DMS 273 treated with DMSO at 0.1 percent for 48 hours (cell line): ENCODE measurements around the gene PDK1.
A peak's percentile ranks its signal among the peaks of the same experiment; 100 is the strongest.
"Not testable (repeated sequence)": the region's sequence is repeated elsewhere in the genome, so short reads cannot be mapped to it uniquely, and the experiment has no call there.

Source experiments
- DNase-seq: peaks from one replicate; lab custom pipeline; 2025; lab: John Stamatoyannopoulos, UW

The PDK1 gene

DNA sequence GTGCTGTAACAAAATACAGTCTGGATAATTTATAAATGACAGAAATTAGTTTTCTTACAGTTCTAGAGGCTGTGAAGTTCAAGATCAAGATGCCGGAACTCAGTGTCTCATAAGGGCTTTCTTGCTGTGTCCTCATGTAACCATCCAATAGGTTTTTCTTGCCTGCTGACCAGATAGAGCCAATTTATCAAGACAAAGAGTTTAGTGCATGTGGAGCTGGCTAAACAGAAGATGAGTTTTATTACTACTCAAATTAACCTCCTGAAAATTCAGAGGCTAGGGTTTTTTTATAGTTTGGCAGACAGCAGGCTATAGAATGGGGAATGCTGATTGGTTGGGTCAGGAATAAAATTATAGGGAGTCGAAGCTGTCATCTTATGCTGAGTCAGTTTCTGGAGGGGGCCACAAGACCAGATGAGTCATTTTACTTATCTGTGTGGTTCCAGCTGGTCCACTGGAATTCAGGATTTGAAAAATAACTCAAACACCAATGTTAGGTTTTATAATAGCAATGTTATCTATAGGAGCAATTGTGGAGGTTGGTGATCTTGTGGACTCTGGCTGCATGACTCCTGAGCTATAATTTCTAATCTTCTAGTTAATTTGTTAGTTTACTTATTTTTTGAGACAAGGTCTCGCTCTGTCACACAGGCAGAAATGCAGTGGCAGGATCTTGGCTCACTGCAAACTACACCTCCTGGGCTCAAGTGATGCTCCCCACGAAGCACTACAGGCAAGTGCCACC is 3.2 kb upstream of the PDK1 start:
- DNase-seq = no peak

DNA sequence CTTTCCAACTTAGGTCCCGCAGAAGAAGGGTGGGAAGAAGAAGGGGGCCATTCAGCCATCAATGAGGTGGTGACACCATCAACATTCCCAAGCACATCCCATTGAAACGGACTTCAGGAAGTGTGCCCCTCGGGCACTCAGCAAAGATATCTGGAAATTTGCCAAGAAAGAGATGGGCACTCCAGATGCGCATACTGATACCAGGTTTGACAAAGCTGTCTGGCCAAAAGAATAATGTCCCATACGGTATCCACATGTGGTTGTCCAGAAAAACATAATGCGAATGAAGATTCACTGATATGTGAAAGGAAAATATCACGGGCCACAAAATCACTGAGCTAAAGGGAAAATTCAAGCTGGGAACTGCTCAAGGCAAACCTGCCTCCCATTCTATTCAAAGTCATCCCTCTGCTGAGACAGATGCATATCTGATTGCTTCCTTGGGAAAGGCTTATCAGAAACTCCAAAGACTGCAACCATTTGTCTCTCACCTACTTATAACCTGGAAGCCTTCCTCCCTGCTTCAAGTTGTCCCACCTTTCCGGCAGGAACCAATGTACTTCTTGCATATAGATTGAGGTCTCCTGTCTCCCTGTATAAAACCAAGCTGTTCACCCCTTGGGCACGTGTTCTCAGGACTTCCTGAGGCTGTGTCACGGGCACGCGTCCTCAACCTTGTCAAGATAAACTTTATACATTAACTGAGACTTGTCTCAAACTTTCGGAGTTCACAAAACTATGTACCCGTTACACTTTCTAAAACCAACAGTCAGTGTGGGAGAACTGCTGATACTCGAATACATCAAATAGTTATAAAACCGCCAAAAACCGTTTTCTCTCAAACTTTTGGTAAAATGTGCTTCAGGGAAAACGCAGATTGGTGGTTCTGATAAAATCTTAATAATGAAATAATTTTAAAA is 1.3 kb upstream of the PDK1 start:
- no peak for DNase-seq

DNA sequence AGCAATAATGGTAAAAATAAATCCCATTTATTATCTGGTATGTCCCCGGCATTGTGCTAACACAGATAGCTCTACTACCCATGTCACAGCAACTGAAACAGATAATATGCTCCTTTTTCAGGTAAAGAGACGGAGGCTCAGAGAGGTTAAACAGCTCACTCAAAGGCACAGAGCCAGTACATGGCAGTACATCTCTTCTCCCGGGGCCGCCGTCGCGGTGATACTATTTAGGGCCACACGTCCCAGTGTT is 693 bp upstream of the PDK1 start:
- DNase-seq = no peak

DNA sequence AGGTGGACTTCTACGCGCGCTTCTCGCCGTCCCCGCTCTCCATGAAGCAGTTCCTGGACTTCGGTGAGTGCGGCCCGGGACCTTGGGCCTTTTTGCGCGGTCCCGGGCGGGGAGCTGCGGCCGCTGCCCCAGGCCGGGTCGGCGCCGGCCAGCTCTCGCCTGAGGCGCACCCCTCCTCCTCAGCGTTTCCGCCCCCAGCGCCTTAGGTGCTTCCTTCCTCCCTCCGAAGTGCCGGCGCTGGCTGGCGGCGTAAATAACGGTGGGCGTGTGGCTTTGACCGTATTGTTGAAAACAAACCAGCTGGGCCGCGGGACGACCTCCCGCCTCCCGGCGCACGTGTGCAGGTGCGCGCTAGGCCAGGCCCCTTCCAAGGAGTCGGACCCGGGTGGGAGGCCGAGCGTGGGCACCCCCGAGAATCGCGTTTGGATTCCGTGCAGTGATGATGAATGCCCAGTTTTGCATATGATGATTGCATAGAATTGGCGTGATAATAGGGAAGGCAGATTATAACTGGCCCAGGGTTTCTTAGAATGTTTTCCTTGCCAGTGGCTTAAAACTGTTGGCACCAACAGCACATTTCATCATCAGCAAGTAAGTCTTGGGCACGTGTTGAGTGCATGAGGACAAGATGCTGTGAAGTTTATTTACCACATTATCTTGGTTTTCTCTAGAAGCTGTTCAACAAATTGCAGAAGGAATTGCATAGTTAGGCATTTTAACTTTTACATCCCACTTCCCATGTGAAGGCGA is 569 bp downstream of the PDK1 start:
- DNase-seq = peak; percentile 43

DNA sequence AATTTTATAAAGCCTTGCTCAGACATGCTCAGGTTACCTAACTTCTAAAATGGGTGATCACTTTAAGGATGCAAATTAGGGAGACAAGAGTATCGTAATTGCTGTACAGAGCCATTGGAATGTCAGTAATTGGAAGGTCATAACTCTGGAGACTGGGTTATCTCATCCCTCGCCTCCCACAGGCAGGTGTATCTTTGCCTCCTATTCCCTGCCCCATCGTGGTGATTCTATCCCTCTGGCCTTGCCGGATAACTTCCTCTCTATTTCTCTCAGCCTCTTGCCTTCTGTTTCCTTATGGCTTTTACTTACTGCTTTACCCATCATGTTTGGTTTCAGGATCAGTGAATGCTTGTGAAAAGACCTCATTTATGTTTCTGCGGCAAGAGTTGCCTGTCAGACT is 2.5 kb downstream of the PDK1 start:
- no peak for DNase-seq

DNA sequence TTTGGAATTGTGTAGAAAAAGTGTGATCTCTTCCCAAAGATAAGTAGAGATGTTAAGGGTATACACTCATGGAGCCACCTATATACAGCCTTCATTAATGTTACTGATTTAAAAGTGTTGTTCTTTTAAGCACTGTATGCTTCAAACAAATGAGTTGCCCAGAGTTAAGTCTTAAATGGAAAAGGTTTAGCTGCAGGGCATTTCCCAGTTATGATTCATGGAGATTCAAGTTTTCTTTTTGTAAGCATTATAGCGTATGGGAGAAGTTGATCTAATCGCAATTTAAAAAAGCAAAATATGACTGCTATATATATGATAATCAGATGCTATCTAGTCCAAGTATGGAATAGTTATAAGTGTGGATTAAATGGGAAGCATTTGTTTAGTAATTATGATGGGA is 4.8 kb downstream of the PDK1 start:
- DNase-seq = no peak

DNA sequence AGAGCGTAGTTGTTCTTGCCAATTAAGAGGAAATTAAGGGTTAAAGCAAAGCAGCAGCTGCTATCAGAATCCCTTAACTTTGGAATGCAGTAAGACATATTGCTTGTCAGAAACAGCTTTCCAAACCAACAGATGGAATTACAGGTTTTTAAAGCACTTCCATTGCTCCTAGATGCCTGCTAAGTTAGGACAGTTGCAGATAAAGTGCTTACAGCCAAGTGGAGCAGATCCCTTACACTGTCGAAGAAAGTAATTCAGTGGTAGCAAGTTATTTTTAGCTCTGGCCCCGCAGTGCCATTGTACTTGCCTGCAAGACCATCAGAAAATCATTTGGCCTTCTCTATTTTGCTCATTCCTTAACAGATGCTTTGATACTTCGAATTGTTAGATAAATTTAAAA is 5.4 kb downstream of the PDK1 start:
- peak; percentile 64 for DNase-seq

DNA sequence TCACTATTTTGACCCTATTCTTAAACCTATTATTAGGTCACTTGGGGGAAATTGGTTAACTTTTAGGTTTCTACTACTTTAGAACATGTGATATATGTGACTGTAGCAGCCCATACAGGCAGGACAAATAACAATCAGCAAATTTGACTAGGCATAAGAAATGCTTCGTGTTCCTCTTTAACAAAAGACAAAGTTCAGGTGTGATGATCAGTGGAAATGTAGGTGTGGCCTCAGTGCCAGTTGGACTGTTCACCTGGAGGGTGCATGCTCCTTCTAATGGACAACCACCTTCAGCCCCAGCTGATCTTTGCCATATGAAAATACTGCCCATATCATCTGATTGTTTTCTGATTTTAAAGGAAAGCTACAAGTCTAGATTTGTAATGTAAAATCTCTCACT is 6.4 kb downstream of the PDK1 start:
- DNase-seq = no peak

DNA sequence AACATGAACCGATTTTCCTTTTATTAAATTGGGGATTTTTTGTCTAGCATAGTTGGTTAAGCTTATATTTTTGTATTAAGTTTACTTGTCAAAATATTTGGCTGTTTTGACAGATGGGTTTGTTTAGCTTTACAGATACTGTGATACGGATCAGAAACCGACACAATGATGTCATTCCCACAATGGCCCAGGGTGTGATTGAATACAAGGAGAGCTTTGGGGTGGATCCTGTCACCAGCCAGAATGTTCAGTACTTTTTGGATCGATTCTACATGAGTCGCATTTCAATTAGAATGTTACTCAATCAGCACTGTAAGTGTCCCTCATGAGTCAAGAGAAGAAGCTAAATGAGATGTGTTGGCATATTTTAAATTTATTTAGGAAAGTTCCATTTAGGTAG is 8.5 kb downstream of the PDK1 start:
- DNase-seq = no peak

DNA sequence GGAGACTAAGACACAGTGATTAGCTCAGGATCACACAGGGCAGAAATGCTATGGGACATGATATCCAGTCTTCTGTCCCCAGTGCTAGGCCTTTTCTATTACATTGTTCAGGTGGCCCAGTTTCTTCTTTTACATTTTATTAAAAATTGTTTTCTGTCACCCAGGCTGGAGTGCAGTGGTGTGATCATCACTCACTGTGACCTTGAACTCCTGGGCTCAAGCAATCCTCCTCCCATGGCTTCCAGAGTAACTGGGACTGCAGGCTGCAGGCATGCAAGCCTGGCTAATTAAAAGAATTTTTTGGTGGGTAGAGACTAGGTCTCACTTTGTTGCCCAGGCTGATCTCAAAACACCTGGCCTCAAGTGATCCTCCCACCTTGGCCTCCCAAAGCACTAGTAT is 15.4 kb downstream of the PDK1 start:
- no peak for DNase-seq

DNA sequence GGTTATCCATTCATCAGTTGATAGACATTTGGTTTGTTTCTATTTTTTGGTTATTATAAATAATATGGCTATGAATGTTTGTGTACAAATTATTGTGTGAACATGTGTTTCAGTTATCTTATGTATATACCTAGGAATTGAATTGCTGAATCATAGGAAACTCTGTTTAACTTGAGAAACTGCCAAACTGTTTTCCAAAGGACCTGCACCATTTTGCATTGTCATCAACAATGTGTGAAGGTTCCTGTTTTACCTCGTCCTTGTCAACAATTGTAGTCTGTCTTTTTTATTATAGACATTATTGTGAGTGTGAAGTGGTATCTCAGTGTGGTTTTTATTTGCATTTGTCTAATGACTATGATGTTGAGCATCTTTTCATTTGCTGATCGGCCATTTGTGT is 17.1 kb downstream of the PDK1 start:
- no peak for DNase-seq

DNA sequence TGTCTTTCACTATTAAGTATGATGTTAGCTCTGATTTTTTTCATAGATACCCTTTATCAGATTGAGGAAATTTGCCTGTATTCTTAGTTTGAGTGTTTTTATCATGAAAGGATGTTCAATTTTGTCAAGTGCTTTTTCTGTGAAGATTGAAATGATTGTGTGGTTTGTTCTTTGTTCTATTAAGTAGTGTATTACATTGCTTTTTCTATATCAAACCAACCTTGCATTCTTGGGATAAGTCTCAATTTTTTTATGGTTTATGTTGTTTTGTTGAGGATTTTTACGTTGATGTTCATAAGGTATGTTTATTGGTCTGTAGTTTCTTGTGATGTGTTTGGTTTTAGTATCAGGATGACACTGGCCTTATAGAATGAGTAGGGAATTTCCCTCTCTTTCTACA is 19.1 kb downstream of the PDK1 start:
- DNase-seq = no peak

DNA sequence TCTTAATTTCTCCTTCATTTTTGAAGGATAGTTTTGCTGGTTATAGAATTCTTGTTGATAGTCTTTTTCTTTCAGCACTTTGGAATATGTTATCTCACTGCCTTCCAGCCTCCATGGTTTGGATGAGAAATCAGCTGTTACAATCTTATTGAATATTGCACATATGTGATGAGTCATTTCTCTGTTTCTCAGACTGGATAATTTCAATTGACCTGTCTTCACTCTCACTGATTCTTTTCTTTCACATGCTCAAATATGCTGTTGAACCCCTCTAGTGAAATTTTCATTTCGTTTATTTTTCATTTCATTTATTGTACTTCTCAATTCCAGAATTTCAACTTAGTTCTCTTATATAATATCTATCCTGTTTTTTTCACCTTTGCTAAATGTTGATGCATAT is 22.2 kb downstream of the PDK1 start:
- no peak for DNase-seq

DNA sequence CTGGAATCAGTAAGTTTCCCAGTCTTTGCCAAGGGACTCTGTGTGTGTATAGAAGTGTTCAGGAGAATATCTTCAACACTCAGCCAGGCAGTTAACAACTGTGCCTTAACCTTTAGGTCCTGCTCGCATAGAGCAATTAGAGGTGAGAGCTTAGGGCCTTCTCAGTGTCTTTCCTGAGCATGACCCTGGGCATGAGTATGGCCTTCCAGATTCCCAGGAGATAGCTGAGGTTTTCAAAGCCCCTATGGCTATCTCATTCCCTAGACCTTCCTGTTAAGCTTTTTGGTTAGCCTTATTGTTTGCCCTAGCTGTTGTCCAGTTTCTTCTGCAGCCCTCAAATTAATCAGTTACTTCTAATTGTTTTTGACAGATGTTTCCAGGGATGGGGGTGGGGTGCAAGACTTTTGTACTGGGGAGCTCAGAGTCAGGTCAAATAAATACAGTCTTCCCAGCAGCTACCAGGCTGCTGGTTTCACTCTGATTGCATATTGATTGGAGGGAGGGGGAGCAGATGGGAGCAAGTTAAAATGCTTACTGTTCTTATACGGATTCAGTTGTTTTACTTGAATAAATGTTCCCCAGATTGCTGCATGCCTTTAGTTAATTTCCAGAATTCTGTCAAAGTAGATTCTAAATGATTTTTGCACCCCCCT is 23.1 kb downstream of the PDK1 start:
- no peak for DNase-seq

DNA sequence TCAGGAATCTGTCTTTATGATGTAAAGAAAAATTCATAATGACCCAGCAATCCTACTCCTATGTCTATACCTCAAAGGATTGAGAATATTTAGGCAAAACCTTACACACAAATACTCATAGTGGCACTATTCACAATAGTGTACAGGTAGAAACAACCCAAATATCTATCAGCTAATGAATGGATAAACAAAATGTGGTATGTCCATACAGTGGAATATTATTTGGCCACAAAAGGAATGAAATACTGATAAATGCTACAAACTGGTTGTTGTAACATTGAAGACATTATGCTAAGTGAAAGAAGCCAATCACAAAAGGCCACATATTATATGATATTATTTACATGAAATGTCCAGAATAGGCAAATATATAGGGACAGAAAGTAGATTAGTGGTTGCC is 24.7 kb downstream of the PDK1 start:
- no peak for DNase-seq

DNA sequence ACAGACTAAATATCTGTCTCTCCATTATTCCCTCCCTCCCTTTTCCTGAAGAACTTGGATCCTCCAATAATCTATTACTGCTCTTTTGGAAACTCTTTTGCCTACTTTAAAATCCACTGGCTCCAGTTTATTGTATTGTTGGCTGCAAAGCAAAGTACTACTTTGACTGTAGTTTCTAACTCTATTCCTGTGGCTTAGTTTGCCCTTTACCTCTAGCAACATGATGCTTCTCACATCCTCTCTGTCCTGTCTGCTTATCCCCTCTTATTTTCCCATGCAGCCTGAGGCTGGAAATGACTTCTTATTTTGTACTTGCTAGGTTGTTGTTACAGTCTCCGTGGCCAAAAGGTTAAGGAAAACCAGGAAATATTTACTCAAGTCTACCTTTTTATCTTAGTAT is 26.8 kb downstream of the PDK1 start:
- DNase-seq = no peak

DNA sequence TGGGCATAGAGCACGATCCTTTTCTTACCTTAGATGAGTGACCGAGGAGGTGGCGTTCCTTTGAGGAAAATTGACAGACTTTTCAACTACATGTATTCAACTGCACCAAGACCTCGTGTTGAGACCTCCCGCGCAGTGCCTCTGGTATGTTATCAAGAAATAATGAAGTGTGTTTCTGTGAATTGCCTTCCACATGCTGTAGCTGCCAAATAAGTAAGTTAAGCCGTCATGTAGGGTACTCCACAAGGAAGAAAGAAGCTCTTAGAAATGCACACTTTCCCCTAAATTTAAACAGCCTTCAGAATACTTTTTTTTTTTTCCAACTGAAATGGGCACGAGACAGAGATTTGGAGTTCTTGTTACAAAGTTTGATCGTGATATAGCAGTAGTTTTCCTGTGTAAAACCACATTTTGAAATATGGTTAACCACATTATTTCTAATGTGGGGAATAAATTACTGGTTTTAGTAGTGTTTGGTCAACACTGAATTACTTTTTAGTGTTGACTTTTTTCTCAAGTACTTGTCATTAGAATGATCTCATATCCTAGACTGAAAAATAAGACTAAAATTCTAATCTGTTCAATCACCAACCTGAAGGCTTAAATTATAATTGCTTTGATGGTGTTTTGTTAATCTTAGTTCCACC is 30.5 kb downstream of the PDK1 start:
- DNase-seq = no peak

DNA sequence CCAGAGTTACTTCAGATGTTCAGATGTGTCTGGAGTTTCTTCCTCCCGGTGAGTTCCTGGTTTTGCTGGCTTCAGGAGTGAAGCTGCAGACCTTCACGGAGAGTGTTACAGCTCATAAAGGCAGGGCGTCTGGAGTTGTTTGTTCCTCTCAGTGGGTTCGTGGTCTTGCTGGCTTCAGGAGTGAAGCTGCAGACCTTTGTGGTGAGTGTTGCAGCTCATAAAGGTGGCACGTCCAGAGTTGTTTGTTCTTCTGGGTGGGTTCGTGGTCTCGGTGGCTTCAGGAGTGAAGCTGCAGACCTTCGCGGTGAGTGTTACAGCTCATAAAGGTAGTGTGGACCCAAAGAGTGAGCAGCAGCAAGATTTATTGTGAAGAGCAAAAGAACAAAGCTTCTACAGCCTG is 31.3 kb downstream of the PDK1 start:
- not testable (repeated sequence) for DNase-seq

DNA sequence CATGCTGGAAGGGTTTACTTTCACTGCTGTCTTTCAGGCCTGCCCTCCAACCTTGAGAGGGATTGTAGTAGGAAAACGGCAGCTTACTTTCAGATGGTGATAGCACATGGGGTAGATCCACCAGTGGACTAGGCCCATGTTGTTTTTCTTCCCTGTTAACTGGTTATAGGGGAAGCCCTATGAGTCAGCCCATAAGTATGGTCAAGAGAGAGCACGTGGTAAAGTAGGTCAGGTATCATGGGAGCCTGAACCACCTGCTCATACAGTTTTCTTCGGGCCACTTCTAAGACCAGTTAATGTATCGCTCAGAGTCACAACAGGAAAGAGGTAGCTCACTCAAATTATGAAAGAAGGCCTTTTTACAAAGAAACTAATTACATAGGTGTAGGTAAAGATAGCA is 33.0 kb downstream of the PDK1 start:
- DNase-seq = no peak

DNA sequence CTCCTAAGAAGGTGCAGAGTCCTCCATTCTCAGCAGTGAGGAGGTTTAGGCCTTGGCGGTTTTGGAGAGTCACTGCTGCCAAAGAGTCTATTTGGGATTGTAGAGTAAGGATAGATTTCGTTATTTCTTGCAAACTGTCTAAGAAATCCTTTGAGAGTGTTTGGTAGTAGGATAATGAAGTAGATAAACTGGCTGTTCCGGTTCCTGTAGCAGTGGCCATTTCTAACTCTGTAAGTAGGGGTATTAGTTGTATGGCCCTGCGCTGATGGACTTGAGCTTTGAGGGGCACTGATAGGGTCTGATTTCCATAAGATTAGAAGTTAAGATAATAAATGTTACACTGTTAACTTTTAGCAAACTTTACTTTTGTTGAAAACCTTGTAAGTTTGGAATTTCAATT is 35.5 kb downstream of the PDK1 start:
- not testable (repeated sequence) for DNase-seq

DNA sequence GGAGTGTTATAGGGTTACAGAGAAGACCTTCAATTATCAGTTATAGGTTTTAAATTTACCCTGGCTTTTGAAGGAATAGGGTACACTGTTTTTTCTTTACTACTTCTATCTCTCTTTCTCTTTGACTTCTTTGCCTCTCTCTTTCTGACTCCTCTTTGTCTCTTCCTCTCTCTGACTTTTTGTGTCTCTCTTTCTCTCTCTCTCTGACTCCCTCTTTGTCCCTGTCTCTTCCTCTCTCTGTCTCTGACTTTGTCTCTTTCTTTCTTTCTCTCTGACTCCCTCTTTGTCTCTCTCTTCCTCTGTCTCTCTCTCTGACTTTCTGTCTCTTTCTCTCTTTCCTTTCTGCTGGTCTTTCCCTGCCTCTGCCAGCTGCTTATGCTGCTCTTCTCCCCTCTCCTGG is 36.3 kb downstream of the PDK1 start:
- not testable (repeated sequence) for DNase-seq

DNA sequence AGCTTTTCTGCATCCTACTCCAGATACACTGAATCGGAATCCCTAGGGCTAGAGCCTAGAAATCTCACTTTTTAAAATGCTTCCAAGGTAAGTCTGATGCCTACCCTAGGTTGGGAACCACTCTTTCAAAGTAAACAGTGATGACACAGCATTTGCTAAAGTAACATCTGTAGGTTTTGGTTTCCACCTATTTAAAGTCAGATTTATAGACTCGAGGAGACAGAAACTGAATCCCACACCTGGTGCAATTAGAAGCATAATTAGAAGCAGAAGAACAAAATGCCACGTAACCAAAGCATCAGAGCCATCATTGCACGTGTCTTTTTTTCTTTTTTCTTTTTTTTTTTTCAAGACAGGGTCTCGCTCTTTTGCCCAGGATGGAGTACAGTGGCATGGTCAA is 40.9 kb downstream of the PDK1 start:
- DNase-seq = no peak
